ENCODE data around the gene NR2C2. TPM values are rescaled to one million over a fixed set of nuclear protein-coding genes. Genes with fewer than 3 reads are reported as not detected.

The NR2C2 gene
- total and polyA plus RNA-seq, 10 of the 15 experiments (the other 5 are each of a cell fraction or from before 2014, with no cell fraction given) = 2.7 to 30.3 (median 18.3) TPM

DNA sequence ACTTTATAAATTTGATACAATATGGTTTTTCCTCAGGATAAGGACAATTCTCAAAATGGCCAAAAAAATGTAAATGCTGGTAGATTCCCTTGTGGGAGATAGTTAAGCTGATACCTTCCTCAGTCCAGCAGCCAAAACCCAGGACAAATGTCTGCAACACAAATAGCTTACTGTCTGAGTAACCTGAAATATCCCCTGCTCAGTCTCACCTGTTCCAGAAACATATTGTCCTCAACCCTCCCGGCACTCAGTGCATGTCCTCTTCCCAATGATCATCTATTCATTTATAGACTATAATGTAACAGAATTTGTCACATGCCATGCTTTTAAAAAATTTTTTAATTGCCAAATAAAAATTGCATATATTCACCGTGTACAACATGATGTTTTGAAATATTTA is 139.3 kb downstream of the NR2C2 start:
- Histone ChIP-seq H3K79me2 (ENCODE audit: control insufficient read depth, insufficient read depth, low read length) (no peaks in the 10 kb centered on the region), H3K4me2 (ENCODE audit: control insufficient read depth, insufficient read depth) (no peak overlapping the region), H3K9ac (ENCODE audit: control insufficient read depth, insufficient read depth, low read length) (no peak overlapping the region), H3K27me3 (replicated peaks in 1 of 2; ENCODE audit: control insufficient read depth in 2 of 2, insufficient read depth in 2 of 2, low read length in 1 of 2) (no peaks in the 10 kb centered on the region), H2AFZ (ENCODE audit: control insufficient read depth, low read depth, low read length) (no peak overlapping the region), H3K4me1 (ENCODE audit: control insufficient read depth, insufficient read depth, low read length) (no peaks in the 10 kb centered on the region), H3K4me3 (no peak overlapping the region), H3K9me3 (replicated peaks; ENCODE audit: control insufficient read depth, insufficient read depth, low read length) (no peaks in the 10 kb centered on the region), H4K20me1 (ENCODE audit: control insufficient read depth, insufficient read depth) (no peaks in the 10 kb centered on the region), H3K36me3 (ENCODE audit: control insufficient read depth in 2 of 2, insufficient read depth in 2 of 2, low read length in 1 of 2) (peaks cover 2 to 33% of the 10 kb centered on the region in 2 experiments), H3K27ac (ENCODE audit: control insufficient read depth, insufficient read depth) (no peak overlapping the region)
- no TSS peak for BruUV-seq (replicated peaks)
- ChIA-PET CTCF (interaction anchor here (1.0 kb wide), 1 partner anchor 160 kb away, joined by 4 read pairs; no protein-coding TSS in a partner anchor), RAD21 (ENCODE audit: unreplicated experiment) (no interaction called here), POLR2A (interaction anchor here (1.3 kb wide), 1 partner anchor 12 kb away, joined by 4 read pairs; the partner anchor contains the start of gene RBSN), SMC1A (ENCODE audit: uncharacterized antibody, unreplicated experiment) (no interaction called here)
- TF ChIP-seq SP1 (IDR thresholded peaks at IDR 0.05; ENCODE audit: low read depth, low read length) (no peak), SIN3A (IDR thresholded peaks at IDR 0.05; ENCODE audit: low read depth, low read length) (no peak), RBBP5 (conservative IDR thresholded peaks at IDR 0.05) (no peak), ZNF622 (IDR thresholded peaks at IDR 0.05) (no peak), BACH1 (IDR thresholded peaks at IDR 0.05; ENCODE audit: borderline replicate concordance) (no peak)
- TF ChIP-seq, protein P1, sequence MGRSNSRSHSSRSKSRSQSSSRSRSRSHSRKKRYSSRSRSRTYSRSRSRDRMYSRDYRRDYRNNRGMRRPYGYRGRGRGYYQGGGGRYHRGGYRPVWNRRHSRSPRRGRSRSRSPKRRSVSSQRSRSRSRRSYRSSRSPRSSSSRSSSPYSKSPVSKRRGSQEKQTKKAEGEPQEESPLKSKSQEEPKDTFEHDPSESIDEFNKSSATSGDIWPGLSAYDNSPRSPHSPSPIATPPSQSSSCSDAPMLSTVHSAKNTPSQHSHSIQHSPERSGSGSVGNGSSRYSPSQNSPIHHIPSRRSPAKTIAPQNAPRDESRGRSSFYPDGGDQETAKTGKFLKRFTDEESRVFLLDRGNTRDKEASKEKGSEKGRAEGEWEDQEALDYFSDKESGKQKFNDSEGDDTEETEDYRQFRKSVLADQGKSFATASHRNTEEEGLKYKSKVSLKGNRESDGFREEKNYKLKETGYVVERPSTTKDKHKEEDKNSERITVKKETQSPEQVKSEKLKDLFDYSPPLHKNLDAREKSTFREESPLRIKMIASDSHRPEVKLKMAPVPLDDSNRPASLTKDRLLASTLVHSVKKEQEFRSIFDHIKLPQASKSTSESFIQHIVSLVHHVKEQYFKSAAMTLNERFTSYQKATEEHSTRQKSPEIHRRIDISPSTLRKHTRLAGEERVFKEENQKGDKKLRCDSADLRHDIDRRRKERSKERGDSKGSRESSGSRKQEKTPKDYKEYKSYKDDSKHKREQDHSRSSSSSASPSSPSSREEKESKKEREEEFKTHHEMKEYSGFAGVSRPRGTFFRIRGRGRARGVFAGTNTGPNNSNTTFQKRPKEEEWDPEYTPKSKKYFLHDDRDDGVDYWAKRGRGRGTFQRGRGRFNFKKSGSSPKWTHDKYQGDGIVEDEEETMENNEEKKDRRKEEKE (IDR thresholded peaks at IDR 0.05) = no peak
- DNase-seq (ENCODE audit: low read depth, low spot score) (no peak), FAIRE-seq (no peak), ATAC-seq (no peak)
- 93% methylated on average over 2 of the region's 2 CpGs for WGBS (ENCODE audit: insufficient coverage, insufficient replicate concordance, low lambda C conversion rate, missing lambda C conversion rate)
- in situ Hi-C loops (cut with MboI) = no loop called here
- intact Hi-C loops (cut with micrococcal nuclease; ENCODE audit: unreplicated experiment) = no loop called here
